GM18502 (cell line): Measurements from ENCODE around the gene IRF7.

ENCODE experiments used
- ATAC-seq: cut with Tn5 transposase; IDR thresholded peaks from one replicate; pipeline ENCODE4 v1.9.1; 2021; ENCODE audit warnings: mild to moderate bottlenecking; ENCODE audit not compliant: unreplicated experiment, poor library complexity

The IRF7 gene

GRCh38 chr11:641806-642370 is 26.1 kb upstream of the IRF7 start:
- no peak for ATAC-seq

GRCh38 chr11:640021-640706 is 24.4 kb upstream of the IRF7 start:
- no peak for ATAC-seq

GRCh38 chr11:639332-639955 is 23.7 kb upstream of the IRF7 start:
- no peak for ATAC-seq

- no peak for ATAC-seq
These were observed 23.0 kb upstream of the IRF7 start for GRCh38 chr11:638631-639331.

- no peak for ATAC-seq
These were observed 22.1 kb upstream of the IRF7 start for GRCh38 chr11:637593-638521.

- no peak for ATAC-seq
These were observed 21.5 kb upstream of the IRF7 start for GRCh38 chr11:637333-637592.

- no peak for ATAC-seq
These were observed 21.0 kb upstream of the IRF7 start, which contains the start of gene DRD4 for GRCh38 chr11:636511-637332. TSS of gene DRD4 (plus strand) at chr11:637269. CDS start at chr11:637305, 36 bp downstream.

- no peak for ATAC-seq
These were observed 20.3 kb upstream of the IRF7 start for GRCh38 chr11:635945-636510.

- ATAC-seq: no peak
These were observed 15.1 kb upstream of the IRF7 start for GRCh38 chr11:630871-631270.

- ATAC-seq: no peak
These were observed 13.5 kb upstream of the IRF7 start for GRCh38 chr11:629237-629583.

- ATAC-seq: no peak
These were observed 12.3 kb upstream of the IRF7 start for GRCh38 chr11:628056-628455.

- ATAC-seq: no peak
These were observed 11.5 kb upstream of the IRF7 start for GRCh38 chr11:627308-627576.

- no peak for ATAC-seq
These were observed 10.9 kb upstream of the IRF7 start, which contains the start of gene SCT for GRCh38 chr11:626475-627307. TSS of gene SCT (minus strand) at chr11:627181. CDS start at chr11:627143, 38 bp downstream.

- no peak for ATAC-seq
These were observed 10.0 kb upstream of the IRF7 start for GRCh38 chr11:625636-626268.

GRCh38 chr11:624705-625635 is 9.2 kb upstream of the IRF7 start, which contains the start of gene CDHR5:
TSS of gene CDHR5 (minus strand) at chr11:624955. CDS start at chr11:624902, 53 bp downstream.
- no peak for ATAC-seq

- no peak for ATAC-seq
These were observed 8.4 kb upstream of the IRF7 start for GRCh38 chr11:623999-624704.
